Right ventricle myocardium superior (tissue), 1 donor: Measurements from ENCODE around the gene ARHGEF28. TPM values are rescaled to one million over a fixed set of nuclear protein-coding genes. Genes with fewer than 3 reads are reported as not detected.

ENCODE experiments used
- ATAC-seq: fragments of 200-7000 bp; cut with Tn5 transposase; one replicate; pipeline ENCODE4 v1.9.1; 2020; ENCODE audit warnings: mild to moderate bottlenecking; ENCODE audit not compliant: poor library complexity
- DNase-seq: peaks from one replicate; pipeline ENCODE4 v3.0.0-alpha.2; 2020
- intact Hi-C: fragments of 100-400 bp; cut with DNase I; formaldehyde crosslinking; loops from one replicate; pipeline ENCODE4 v1.11.2; 2022
- total RNA-seq: library from RNA; stranded (reverse); fragmentation: NEBNext Ultra II Directional; extraction: Animal tissue kit (Norgen Biotek cat#: 25700); gene quantifications from one replicate; pipeline ENCODE4 v1.2.1, GENCODE V29; 2021
- donor health status: DM: no; HTN: yes; CAD: no; lungs with severe emphysema.

ARHGEF28 gene
- total RNA-seq, 1 donor from 2014 or later = 1.6 TPM

DNA sequence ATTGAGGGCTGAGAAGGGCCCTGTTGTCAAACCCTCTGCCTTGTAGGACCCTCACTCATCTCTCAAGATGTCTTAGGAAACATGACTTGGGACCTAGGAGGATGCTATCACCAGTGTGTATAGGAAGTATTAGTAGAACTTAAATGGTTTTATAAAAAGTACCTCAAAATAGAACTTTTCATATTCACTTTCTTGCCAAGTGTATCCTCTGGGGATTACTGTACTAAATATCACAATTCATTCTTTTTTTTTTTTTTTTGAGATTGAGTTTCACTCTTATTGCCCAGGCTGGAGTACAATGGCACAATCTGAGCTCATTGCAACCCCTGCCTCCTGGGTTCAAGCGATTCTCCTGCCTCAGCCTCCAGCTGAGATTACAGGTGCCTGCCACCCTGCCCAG lies 56.2 kb downstream of the ARHGEF28 start:
- ATAC-seq (no peak), DNase-seq (no peak)
- intact Hi-C loops = no loop called here

DNA sequence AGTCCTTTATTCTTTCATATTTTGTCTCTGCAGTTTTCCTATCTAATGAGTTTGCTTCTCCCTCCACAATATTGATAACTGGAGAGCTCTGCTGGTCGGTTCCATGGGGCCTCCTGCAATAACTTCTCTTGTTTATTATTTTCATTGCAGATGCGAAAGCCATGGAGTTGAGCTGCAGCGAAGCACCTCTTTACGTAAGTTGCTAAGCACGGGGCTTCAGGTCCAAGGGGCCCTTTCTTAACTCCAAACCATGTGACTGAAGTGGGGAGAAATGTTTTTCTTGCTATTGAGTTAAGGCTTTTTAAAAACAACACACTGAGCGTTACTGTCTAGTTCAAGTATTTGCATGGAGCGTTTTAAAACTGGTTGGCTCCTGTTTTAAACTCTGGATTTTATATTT lies 58.7 kb downstream of the ARHGEF28 start:
- DNase-seq = no peak
- ATAC-seq = no peak
- intact Hi-C loops = no loop called here

- DNase-seq (no peak), ATAC-seq (no peak)
- intact Hi-C loops = no loop called here
Measured at GRCh38 chr5:73686912-73687311, 60.9 kb downstream of the ARHGEF28 start.

- DNase-seq = no peak
- intact Hi-C loops = no loop called here
Measured at GRCh38 chr5:73687357-73687756, 61.4 kb downstream of the ARHGEF28 start.

GRCh38 chr5:73690015-73690414 lies 64.0 kb downstream of the ARHGEF28 start:
- intact Hi-C loops = loop anchor here (5.0 kb wide), 1 partner anchor 98 kb away; no protein-coding TSS in a partner anchor
- DNase-seq (no peak), ATAC-seq (no peak)

More at GRCh38 chr5:73687357-73687756, 61.4 kb downstream of the ARHGEF28 start:
- ATAC-seq = no peak

DNA sequence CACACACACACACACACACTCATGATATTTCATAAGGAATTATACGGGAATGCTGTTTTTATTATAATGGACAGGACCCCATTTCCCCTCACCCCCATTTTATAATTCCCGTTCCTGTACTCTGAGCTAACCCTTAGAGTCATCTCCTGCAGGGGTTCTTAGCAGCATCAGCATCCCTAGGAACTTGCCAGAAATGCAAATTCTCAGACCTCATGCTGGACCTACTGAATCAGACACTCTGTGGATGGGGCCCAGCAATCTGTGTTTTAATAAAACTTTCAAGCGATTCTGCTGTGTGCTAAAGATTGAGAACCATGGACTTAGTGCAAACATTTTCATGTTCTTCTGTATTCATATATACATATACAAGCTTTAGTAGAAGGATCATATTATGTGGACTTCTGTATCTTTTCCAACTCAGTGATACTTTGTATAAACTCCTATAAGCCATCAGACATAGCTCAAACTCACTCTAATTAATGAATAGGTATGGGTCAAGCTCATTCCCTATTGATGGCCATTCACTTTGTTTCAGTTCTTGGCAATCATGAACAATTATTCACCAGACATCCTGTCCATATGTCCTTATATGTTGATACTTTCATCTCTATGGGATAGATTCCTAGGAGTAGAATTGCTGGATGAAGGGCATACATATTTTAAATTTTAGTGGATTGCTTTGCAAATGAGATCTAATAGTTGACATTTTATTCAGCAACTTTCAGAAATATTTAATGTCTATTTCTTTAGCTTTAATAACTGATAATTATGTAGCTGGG lies 65.5 kb downstream of the ARHGEF28 start:
- intact Hi-C loops = loop anchor here (5.0 kb wide), 1 partner anchor 99 kb away; no protein-coding TSS in a partner anchor
- DNase-seq (no peak), ATAC-seq (no peak)

DNA sequence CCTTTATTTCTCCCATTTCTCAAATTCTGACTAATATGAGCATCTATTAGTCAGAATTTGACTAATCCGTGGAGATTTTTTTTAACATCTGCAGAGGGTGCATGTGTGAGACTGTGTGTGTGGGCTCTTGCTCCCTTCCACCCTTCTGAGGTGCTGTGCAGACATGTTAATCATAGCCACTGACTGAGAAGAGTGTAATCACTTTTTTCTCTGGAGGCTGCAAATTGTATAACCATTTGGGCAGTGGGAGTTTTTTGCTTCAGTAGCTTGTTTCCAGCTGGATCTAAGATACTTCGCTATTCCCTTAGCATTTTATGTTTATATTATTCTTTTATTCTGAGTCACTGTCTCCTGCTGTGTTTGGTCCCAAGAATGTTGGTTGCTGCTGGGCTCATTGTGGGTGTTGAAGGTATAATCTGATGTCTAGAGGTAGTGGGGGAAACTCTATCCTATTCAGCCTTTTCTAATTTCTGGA lies 66.2 kb downstream of the ARHGEF28 start:
- intact Hi-C loops = loop anchor here (5.0 kb wide), 1 partner anchor 100 kb away; no protein-coding TSS in a partner anchor
- no peak for DNase-seq
- no peak for ATAC-seq

- DNase-seq = no peak
- intact Hi-C loops = loop anchor here (5.0 kb wide), 1 partner anchor 101 kb away; no protein-coding TSS in a partner anchor
- no peak for ATAC-seq
Measured at GRCh38 chr5:73692981-73693380, 67.0 kb downstream of the ARHGEF28 start.

- no peak for DNase-seq
- intact Hi-C loops = loop anchor here (5.0 kb wide), 1 partner anchor 101 kb away; no protein-coding TSS in a partner anchor
- no peak for ATAC-seq
Measured at GRCh38 chr5:73693573-73694061, 67.6 kb downstream of the ARHGEF28 start.

GRCh38 chr5:73694089-73694488 lies 68.1 kb downstream of the ARHGEF28 start:
- intact Hi-C loops = loop anchor here (5.0 kb wide), 1 partner anchor 102 kb away; no protein-coding TSS in a partner anchor
- no peak for ATAC-seq
- no peak for DNase-seq

DNA sequence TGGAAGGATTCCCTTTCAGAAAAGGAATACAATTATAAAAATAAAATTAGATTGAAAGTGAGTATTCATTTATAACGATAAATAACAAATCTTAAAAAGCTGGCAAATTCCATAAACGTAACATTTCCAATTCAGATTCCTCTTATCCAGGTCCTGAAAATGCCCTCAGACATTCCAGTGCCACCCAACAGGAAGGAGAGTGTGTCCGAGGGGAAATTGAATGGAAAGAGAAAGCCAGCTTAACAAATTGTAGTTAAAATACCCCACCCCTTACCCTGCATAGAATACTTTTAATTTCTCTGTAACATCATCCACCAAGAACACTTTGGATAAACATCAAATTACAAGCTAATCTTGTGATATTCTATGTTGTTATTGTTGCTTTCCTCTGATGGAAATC lies 72.0 kb downstream of the ARHGEF28 start:
- ATAC-seq (no peak), DNase-seq (no peak)
- intact Hi-C loops = no loop called here

DNA sequence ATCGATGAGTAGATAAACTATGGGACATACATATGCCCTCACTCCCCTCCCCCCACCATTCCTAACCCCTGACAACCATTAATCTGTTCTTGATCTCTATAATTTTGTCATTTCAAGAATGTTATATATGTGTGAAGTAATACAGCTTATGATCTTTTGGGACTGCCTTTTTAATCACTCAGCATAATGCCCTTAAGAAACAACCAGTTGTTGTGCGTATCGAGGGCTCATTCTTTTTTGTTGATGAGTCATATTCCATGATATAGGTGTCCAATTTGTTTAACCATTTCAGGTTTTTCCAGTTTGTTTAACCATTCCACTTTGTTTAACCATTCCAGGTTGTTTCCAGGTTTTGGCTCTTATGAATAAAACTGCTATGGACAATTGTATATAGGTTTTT lies 75.6 kb downstream of the ARHGEF28 start:
- DNase-seq (no peak), ATAC-seq (no peak)
- intact Hi-C loops = no loop called here

- DNase-seq = no peak
- no peak for ATAC-seq
- intact Hi-C loops = no loop called here
Measured at GRCh38 chr5:73702534-73702933, 76.5 kb downstream of the ARHGEF28 start.

DNA sequence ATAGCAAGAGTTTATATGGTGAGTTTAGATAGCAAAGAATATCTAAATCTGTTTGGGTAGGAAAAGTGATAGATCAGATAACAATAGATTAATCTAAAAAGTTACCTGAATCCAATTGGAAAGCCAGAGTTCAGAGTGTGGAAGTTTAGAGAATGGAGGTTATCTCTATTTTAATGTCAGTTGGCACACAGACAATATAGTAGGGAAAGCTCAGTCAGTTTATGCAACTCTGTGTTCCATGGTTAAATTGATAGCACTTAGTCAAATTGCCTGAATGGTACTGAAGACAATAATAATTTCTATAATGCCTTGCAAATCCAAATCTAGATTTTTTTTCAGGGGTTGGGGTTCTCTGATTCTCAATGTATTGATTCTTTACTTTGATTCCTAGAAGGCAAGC lies 77.0 kb downstream of the ARHGEF28 start:
- intact Hi-C loops = no loop called here
- DNase-seq (no peak), ATAC-seq (no peak)

GRCh38 chr5:73705364-73705763 lies 79.4 kb downstream of the ARHGEF28 start:
- no peak for ATAC-seq
- intact Hi-C loops = no loop called here
- DNase-seq = no peak

- ATAC-seq (no peak), DNase-seq (no peak)
- intact Hi-C loops = no loop called here
Measured at GRCh38 chr5:73706963-73707362, 81.0 kb downstream of the ARHGEF28 start.

DNA sequence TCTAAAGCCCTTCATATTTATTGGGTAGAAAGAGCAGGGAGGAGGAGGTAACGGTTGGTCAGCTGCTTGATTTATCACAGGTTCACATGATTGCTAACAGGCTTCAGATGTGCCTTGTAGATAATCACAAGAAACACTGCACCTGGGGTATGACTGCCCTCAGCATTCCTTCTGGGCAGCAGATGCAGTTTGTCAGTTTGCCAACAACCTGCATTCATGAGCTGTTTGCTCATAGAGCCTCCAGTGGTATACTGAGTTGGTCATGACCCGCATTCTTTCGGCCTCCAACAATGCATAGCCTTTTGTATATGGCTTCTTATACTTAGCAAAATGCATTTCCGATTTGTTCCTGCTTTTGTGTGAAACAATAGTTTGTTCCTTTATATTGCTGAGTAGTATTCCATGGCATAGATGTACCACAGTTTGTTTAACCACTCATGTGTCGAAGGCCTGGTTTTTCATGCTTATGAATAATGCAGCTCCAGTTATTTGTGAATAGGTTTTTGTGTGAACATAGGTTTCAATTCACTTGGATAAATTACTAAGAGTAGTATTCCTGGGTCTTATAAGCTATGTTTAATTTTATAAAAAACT lies 83.6 kb downstream of the ARHGEF28 start:
- ATAC-seq (no peak), DNase-seq (no peak)
- intact Hi-C loops = no loop called here

DNA sequence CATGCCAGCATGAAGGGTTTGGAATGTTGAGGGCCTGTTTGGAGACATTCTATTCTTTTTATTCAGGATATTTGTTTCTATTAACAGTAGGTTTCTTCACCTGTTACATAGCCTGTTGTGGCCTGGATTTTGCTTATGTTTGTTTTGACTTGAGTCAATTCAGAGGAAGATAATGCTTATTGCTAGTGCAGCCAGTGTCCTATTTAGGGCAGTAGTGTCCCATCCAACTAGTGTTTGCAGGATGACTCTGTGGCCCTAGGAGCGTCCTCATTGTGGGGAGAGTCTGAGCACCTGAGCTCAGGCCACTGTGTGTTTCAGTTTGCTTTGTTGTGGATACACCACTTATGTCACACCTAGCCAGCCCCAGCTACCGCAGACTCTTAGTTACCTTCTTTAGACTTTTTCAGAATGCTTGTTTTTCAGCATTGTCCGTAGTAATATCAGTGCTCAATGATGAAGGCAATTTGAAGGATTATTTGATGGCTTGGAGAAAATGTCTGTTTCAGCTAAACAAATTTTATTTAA lies 90.3 kb downstream of the ARHGEF28 start:
- DNase-seq (no peak), ATAC-seq (no peak)
- intact Hi-C loops = no loop called here

- intact Hi-C loops = no loop called here
- ATAC-seq (no peak), DNase-seq (no peak)
Measured at GRCh38 chr5:73718762-73719161, 92.8 kb downstream of the ARHGEF28 start.

- intact Hi-C loops = no loop called here
- ATAC-seq (no peak), DNase-seq (no peak)
Measured at GRCh38 chr5:73719632-73720031, 93.6 kb downstream of the ARHGEF28 start.
